BLaER1 (cell line): ENCODE data around the gene RNF144B.

Experiments used
- H3K27ac ChIP-seq: shearing (Covaris generic); formaldehyde crosslinking; 2 replicates; pipeline ENCODE4 v1.8.1; 2022
- H3K27me3 ChIP-seq: shearing (Covaris generic); formaldehyde crosslinking; 2 replicates; pipeline ENCODE4 v1.8.1; 2022
- H3K36me3 ChIP-seq: shearing (Covaris generic); formaldehyde crosslinking; 2 replicates; pipeline ENCODE4 v1.8.1; 2022
- H3K4me1 ChIP-seq: shearing (Covaris generic); formaldehyde crosslinking; 2 replicates; pipeline ENCODE4 v1.8.1; 2022
- H3K4me2 ChIP-seq: shearing (Covaris generic); formaldehyde crosslinking; 2 replicates; pipeline ENCODE4 v1.8.1; 2022
- H3K4me3 ChIP-seq: shearing (Covaris generic); formaldehyde crosslinking; 2 replicates; pipeline ENCODE4 v1.8.1; 2022
- H3K9ac ChIP-seq: shearing (Covaris generic); formaldehyde crosslinking; 2 replicates; pipeline ENCODE4 v1.8.1; 2022
- H3K9me3 ChIP-seq: shearing (Covaris generic); formaldehyde crosslinking; 2 replicates; pipeline ENCODE4 v1.8.1; 2022
- H4K20me1 ChIP-seq: shearing (Covaris generic); formaldehyde crosslinking; 2 replicates; pipeline ENCODE4 v1.8.1; 2022
- Cebpa-rat ChIP-seq: shearing (Covaris generic); IDR thresholded peaks from 2 replicates; pipeline ENCODE4 v1.8.1; 2022

RNF144B gene

GRCh38 chr6:18503206-18503592, 116.0 kb downstream of the RNF144B start:
- no peak overlapping the region for H3K4me3 ChIP-seq

GRCh38 chr6:18503593-18504231, 116.6 kb downstream of the RNF144B start:
- H3K9ac ChIP-seq, result no peak overlapping the region
- H3K36me3 ChIP-seq, result no peaks in the 10 kb centered on the region
- peak overlapping the region; percentile 35 for H3K4me2 ChIP-seq
- H3K9me3 ChIP-seq, result no peaks in the 10 kb centered on the region
- no peaks in the 10 kb centered on the region for H4K20me1 ChIP-seq
- H3K27ac ChIP-seq, result 0 out of 2 replicates have a peak overlapping the region, but pooled peaks have one; percentile 5
- H3K4me1 ChIP-seq, result 0 out of 2 replicates have a peak, but pooled peaks cover 5% of the 10 kb centered on the region
- no peaks in the 10 kb centered on the region for H3K27me3 ChIP-seq
- no peak for TF ChIP-seq Cebpa-rat
- peak overlapping the region; percentile 34; the same call in 1 of the 2 replicates for H3K4me3 ChIP-seq

More at GRCh38 chr6:18503206-18503592, 116.0 kb downstream of the RNF144B start:
- peak overlapping the region; percentile 35; the same call in 1 of the 2 replicates for H3K4me2 ChIP-seq
- 0 out of 2 replicates have a peak, but pooled peaks cover 5% of the 10 kb centered on the region for H3K4me1 ChIP-seq
- no peaks in the 10 kb centered on the region for H3K9me3 ChIP-seq
- no peaks in the 10 kb centered on the region for H3K36me3 ChIP-seq
- no peak overlapping the region for H3K9ac ChIP-seq
- no peak for TF ChIP-seq Cebpa-rat
- no peaks in the 10 kb centered on the region for H4K20me1 ChIP-seq
- no peaks in the 10 kb centered on the region for H3K27me3 ChIP-seq
- H3K27ac ChIP-seq, result no peak overlapping the region

GRCh38 chr6:18504232-18504596, 117.1 kb downstream of the RNF144B start:
- Histone ChIP-seq H3K9ac (no peak overlapping the region), H3K27ac (no peak overlapping the region), H4K20me1 (no peaks in the 10 kb centered on the region), H3K4me2 (no peak overlapping the region), H3K27me3 (no peaks in the 10 kb centered on the region), H3K4me3 (no peak overlapping the region), H3K9me3 (no peaks in the 10 kb centered on the region), H3K36me3 (no peaks in the 10 kb centered on the region), H3K4me1 (0 out of 2 replicates have a peak, but pooled peaks cover 5% of the 10 kb centered on the region)
- no peak for TF ChIP-seq Cebpa-rat

GRCh38 chr6:18506382-18507017, 119.3 kb downstream of the RNF144B start:
- Histone ChIP-seq H3K9me3 (no peaks in the 10 kb centered on the region), H3K27ac (no peak overlapping the region), H3K4me2 (no peak overlapping the region), H3K9ac (no peak overlapping the region), H3K4me3 (no peak overlapping the region), H3K4me1 (0 out of 2 replicates have a peak, but pooled peaks cover 5% of the 10 kb centered on the region), H3K27me3 (no peaks in the 10 kb centered on the region), H3K36me3 (no peaks in the 10 kb centered on the region), H4K20me1 (no peaks in the 10 kb centered on the region)
- TF ChIP-seq Cebpa-rat, result no peak

GRCh38 chr6:18507018-18507415, 119.9 kb downstream of the RNF144B start:
- Histone ChIP-seq H3K9ac (no peak overlapping the region), H3K27ac (no peak overlapping the region)

GRCh38 chr6:18507561-18507960, 120.4 kb downstream of the RNF144B start:
- no peaks in the 10 kb centered on the region for H4K20me1 ChIP-seq
- H3K4me2 ChIP-seq, result no peak overlapping the region
- no peak for TF ChIP-seq Cebpa-rat
- no peaks in the 10 kb centered on the region for H3K36me3 ChIP-seq
- H3K27ac ChIP-seq, result no peak overlapping the region
- H3K9ac ChIP-seq, result no peak overlapping the region
- no peak overlapping the region for H3K4me3 ChIP-seq
- no peaks in the 10 kb centered on the region for H3K27me3 ChIP-seq
- H3K4me1 ChIP-seq, result 0 out of 2 replicates have a peak, but pooled peaks cover 5% of the 10 kb centered on the region
- no peaks in the 10 kb centered on the region for H3K9me3 ChIP-seq

More at GRCh38 chr6:18507018-18507415, 119.9 kb downstream of the RNF144B start:
- Histone ChIP-seq H3K9me3 (no peaks in the 10 kb centered on the region), H3K4me2 (no peak overlapping the region), H4K20me1 (no peaks in the 10 kb centered on the region), H3K36me3 (no peaks in the 10 kb centered on the region), H3K4me1 (0 out of 2 replicates have a peak, but pooled peaks cover 5% of the 10 kb centered on the region), H3K27me3 (no peaks in the 10 kb centered on the region), H3K4me3 (no peak overlapping the region)
- TF ChIP-seq Cebpa-rat, result no peak

GRCh38 chr6:18509871-18510643, 122.9 kb downstream of the RNF144B start:
- no peak overlapping the region for H3K4me3 ChIP-seq
- no peak overlapping the region for H3K4me2 ChIP-seq
- H3K4me1 ChIP-seq, result no peaks in the 10 kb centered on the region
- H3K36me3 ChIP-seq, result no peaks in the 10 kb centered on the region
- no peak overlapping the region for H3K27ac ChIP-seq
- H4K20me1 ChIP-seq, result no peaks in the 10 kb centered on the region
- H3K9ac ChIP-seq, result no peak overlapping the region
- H3K9me3 ChIP-seq, result no peaks in the 10 kb centered on the region
- TF ChIP-seq Cebpa-rat, result no peak
- H3K27me3 ChIP-seq, result no peaks in the 10 kb centered on the region

- Histone ChIP-seq H3K4me2 (no peak overlapping the region), H3K4me1 (no peaks in the 10 kb centered on the region), H4K20me1 (no peaks in the 10 kb centered on the region), H3K9me3 (no peaks in the 10 kb centered on the region), H3K27me3 (no peaks in the 10 kb centered on the region), H3K4me3 (no peak overlapping the region), H3K36me3 (no peaks in the 10 kb centered on the region), H3K27ac (no peak overlapping the region), H3K9ac (no peak overlapping the region)
- no peak for TF ChIP-seq Cebpa-rat
Measured at GRCh38 chr6:18510644-18511033, 123.5 kb downstream of the RNF144B start.

GRCh38 chr6:18511211-18511610, 124.1 kb downstream of the RNF144B start:
- Histone ChIP-seq H3K9ac (no peak overlapping the region), H3K27ac (no peak overlapping the region), H3K27me3 (no peaks in the 10 kb centered on the region), H3K9me3 (no peaks in the 10 kb centered on the region), H3K36me3 (no peaks in the 10 kb centered on the region), H3K4me1 (no peaks in the 10 kb centered on the region), H3K4me2 (no peak overlapping the region), H3K4me3 (no peak overlapping the region), H4K20me1 (no peaks in the 10 kb centered on the region)
- TF ChIP-seq Cebpa-rat, result no peak

GRCh38 chr6:18513253-18513798, 126.2 kb downstream of the RNF144B start:
- H3K4me2 ChIP-seq, result no peak overlapping the region
- TF ChIP-seq Cebpa-rat, result no peak
- H3K9ac ChIP-seq, result no peak overlapping the region
- H3K9me3 ChIP-seq, result no peaks in the 10 kb centered on the region
- H4K20me1 ChIP-seq, result no peaks in the 10 kb centered on the region
- no peak overlapping the region for H3K4me3 ChIP-seq
- H3K27me3 ChIP-seq, result no peaks in the 10 kb centered on the region
- H3K4me1 ChIP-seq, result no peaks in the 10 kb centered on the region
- H3K36me3 ChIP-seq, result no peaks in the 10 kb centered on the region
- no peak overlapping the region for H3K27ac ChIP-seq
